SH-SY5Y (cell line): ENCODE measurements around the gene CES5A.

Source experiments
- GATA2 ChIP-seq: IDR thresholded peaks from 2 replicates; pipeline ENCODE4 v1.6.1; 2011; ENCODE audit warnings: mild to moderate bottlenecking, low read depth, low read length
- GATA3 ChIP-seq: IDR thresholded peaks from 2 replicates; pipeline ENCODE4 v1.6.1; 2011; ENCODE audit warnings: low read depth, mild to moderate bottlenecking, low read length, moderate library complexity

DNA sequence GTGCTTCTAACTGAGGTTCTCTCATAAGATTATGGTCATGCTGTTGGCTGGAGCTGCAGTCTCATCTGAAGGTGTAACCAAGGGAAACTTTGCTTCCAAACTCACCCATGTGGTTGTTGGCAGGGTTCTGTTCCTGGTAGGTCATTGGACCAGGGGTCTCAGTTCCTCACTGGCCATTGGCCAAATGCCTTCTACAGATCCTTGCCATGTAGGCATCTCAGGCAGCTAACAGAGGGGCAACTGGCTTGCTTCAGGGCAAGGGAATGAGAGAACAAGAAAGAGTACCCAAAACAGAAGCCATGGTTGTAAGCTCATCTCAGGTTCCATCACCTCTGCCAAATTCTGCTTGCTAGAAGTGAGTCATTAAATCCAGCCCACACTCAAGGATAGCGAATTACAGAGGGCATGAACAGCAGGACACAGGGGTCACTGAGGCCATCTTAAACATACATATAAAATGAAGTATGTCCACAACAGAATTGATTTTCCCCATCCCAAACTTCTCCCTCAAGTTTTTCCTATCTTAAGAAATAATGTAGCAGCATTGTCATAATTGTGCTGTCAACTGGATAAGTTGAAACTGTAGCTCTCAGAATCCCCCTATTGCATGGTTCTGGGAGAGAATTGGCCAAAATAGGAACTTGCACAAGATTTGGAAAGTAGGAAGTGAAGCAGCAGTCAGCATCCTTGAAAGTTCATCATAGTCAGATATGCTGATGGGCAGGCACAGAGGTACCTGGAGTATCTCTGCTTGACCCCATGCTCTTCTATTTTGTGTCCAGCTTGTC is 42.4 kb upstream of the CES5A start:
- TF ChIP-seq GATA2 (no peak), GATA3 (no peak)
